ENCODE measurements around the gene FPR1.

Gene FPR1

DNA sequence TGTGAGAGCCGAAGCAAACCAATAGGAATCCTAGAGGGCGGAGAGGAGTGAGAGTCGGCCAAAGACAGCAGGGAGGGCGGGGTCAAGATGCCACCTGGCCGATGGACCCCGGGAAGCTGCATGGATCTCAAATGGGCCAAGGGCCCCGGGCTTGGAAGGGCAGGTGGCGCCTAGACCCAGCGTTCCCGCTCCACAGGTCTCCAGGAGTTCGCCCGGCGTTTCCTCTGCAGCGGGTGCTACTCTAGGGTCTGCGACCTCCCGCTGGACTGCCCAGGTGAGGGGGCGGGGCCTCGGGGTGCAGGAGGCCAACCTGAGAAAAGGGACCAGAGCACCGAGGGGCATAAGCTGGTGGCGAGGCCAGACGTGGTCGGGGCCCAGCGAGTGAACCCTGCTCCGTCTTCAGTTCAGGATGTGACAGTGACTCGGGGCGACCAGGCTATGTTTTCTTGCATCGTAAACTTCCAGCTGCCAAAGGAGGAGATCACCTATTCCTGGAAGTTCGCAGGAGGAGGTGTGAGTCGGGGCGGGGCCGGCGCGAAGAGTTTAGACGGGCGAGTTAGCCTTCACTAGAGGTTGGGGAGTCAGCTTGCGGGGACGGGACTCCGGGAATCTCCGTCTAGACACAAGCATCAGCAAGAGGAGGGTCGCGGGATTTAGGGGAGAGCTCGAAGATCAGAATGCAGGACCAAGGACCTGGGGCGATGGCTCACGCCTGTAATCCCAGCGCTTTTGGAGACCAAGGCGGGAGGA is 48.7 kb downstream of the FPR1 start:
- DNase-seq: no peak

DNA sequence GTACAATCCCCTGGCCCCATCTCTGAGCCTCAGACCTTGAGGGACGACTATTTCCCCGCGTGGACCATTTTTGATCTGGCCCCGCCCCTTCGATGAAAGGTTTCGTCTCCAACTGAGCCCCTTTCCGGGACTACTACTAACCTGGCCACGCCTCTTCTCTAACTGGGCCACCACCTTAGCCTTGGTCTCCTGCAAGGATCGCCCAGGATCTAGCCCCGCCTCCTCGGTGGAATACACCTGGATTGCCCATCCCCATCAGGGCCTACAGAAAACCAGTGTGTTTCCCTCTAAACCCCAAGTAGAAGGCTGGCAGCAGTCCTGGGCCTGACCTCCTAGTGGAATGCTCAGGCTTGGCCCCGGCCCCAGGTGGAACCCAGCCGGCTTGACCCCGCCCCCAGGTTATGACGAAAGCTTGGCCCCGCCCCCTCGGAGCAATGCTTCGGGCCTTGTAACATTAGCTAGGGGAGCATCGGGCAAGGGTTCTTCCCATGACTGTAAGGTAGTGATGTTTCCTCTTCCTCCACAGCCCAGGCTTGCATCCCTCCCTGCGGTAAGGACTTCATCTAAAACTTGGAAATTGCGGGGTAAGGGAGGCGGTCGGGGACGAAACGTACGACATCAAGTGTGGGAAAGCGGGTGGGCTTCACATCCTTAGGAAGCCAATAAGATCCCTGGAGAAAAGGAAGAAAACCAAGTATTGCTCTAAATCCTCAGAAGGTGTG is 49.4 kb downstream of the FPR1 start:
- peak; percentile 34 for DNase-seq

GRCh38 chr19:51701468-51702100 is 50.1 kb downstream of the FPR1 start:
- DNase-seq: no peak

- DNase-seq: no peak
Observed at GRCh38 chr19:51699170-51699569, 52.5 kb downstream of the FPR1 start.

DNA sequence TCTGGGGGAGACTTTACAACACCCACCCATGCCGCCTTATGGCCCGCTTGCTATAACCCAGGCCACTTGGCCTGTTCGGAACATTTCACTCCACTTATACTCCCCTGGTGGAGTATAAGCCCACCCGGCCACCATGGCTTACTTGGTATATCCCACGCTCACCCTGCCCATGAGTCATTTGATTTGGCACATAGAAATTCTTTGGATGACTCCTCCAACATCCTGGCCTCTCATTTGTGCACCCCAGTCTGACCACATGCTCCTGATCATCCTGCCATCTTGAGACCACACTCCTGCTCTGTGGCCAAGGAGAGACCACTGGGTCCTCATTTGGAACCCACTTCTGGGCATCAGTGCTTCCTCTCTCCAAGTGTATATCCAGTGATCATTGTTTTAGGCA is 53.4 kb downstream of the FPR1 start:
- no peak for DNase-seq

DNA sequence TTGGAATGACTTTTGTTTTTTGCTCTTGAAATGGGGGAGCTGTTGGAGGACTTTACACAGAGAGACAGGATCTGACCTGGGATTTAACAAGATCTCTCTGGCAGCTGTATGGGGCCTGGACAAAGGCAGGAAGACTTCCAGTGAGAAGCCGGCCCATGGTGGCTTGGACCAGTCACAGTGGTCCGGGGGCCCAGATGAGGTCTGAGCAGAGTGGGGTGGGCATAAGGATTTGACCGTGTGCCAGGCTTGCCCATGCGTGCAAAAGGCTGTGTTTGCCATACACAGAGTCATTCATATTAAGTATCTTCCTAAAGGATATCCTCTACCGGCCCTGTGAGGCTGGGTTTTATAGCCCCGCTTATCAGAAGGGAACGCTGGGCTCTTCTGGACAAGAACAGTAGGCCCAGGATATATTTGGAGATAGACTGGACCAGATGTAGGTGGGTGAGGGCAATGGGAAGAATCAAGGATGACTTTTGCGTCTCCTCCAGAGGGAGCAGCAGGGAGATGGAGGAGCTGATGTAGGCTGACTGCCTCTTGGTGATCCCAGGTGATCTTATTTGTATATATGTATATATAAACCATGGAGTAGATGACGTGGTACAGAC is 54.4 kb downstream of the FPR1 start:
- DNase-seq: no peak

DNA sequence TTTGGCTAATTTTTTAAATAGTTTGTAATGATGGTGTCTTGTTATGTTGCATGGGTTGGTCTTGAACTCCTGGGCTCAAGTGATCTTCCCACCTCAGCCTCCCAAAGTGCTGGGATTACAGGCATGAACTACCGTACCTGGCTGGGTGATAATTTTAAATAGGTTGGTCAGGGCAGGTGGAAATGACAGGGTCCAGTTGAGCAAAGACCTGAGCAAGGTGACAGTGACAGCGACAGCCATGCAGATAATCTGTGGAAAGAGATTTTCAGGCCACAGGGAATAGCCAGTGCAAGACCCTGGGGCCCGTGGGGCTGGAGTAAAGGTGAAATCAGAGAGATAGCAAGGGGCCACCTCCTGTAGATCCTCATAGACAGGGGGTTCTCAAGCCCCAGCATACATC is 55.1 kb downstream of the FPR1 start:
- DNase-seq: no peak
